Measurements from ENCODE around the gene CNN2.

Gene CNN2

DNA sequence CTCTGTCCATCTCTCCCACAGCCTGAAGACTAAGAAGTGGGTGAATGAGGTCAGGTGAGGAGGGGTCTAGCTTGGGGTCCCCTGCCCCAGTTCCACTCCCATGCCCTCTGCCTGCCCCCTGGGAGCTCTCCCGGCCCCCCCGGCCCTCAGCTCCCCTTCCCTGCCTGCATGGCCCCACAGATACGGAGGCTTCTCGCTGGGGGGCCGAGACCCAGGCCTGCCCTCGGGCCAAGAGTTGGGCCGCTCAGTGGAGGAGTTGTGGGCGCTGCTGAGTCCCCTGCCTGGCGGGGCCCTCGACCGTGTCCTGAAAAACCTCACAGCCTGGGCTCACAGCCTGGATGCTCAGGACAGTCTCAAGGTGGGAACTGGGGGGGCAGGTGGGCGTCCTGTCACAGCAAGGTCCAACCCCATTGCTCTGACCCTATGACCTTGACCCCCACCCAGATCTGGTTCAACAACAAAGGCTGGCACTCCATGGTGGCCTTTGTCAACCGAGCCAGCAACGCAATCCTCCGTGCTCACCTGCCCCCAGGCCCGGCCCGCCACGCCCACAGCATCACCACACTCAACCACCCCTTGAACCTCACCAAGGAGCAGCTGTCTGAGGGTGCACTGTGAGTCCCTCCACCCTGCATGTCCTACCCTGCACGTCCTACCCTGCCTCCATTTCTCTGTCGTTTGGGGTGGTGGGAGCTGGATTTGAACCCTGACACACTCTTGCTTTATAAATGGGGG is 29.6 kb downstream of the CNN2 start:
- no peak overlapping the region for H3K4me3 ChIP-seq (ENCODE audit: control insufficient read depth, low read depth, low read length)
- no peak for DNase-seq (ENCODE audit: low read depth)
- TF ChIP-seq, protein P1, sequence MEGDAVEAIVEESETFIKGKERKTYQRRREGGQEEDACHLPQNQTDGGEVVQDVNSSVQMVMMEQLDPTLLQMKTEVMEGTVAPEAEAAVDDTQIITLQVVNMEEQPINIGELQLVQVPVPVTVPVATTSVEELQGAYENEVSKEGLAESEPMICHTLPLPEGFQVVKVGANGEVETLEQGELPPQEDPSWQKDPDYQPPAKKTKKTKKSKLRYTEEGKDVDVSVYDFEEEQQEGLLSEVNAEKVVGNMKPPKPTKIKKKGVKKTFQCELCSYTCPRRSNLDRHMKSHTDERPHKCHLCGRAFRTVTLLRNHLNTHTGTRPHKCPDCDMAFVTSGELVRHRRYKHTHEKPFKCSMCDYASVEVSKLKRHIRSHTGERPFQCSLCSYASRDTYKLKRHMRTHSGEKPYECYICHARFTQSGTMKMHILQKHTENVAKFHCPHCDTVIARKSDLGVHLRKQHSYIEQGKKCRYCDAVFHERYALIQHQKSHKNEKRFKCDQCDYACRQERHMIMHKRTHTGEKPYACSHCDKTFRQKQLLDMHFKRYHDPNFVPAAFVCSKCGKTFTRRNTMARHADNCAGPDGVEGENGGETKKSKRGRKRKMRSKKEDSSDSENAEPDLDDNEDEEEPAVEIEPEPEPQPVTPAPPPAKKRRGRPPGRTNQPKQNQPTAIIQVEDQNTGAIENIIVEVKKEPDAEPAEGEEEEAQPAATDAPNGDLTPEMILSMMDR (conservative IDR thresholded peaks at IDR 0.05; ENCODE audit: control insufficient read depth, insufficient read depth, low read depth, low read length) = no peak

DNA sequence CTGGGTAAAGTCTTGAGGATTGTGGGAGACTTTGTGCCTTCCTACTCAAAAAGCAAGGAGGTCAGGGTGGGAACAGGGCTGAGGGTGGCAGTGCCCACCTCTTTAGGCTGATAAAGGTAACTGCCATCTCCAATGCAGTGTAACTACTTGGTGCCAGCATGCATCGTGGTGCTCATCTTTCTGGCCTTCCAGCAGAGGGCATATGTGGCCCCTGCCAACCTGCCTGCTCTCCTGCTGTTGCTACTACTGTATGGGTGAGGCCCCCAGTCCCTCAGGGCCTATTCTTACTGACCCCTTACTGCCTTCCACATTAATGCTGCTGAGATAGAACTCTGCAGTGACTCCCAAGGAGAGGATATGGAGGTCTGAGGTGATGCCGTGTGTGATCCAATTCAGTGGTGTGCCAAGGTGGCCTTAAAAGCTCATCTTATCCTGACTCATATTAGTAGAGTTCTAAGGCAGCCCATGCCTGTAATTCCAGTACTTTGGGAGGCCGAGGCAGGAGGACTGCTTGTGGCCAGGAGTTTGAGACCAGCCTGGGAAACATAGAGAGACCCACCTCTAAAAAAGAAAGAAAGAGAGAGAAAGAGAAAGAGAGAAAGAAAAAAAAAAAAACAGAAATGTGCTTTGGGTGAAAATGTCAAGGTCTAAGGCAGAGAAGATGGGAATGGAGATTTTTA is 30.9 kb downstream of the CNN2 start:
- H3K4me3 ChIP-seq (ENCODE audit: control insufficient read depth, low read depth, low read length) = no peak overlapping the region
- DNase-seq (ENCODE audit: low read depth) = peak; percentile 75
- TF ChIP-seq, protein P1 (conservative IDR thresholded peaks at IDR 0.05; ENCODE audit: control insufficient read depth, insufficient read depth, low read depth, low read length) = no peak

DNA sequence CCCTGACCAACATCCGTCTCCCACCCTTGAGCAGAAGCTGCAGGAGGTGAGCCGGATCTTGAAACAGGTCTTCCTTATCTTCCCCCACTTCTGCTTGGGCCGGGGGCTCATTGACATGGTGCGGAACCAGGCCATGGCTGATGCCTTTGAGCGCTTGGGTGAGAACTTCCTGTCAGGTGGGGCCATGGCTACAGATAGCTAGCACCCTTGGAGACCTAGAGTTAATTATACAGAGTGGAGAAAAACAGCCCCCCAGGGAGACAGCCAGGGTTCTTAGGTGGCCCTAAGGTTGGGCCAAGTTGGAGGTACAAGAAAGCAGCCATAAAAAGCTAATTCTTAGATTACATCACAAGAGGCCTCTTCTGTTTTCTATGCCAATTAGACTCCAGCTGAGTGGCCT is 31.7 kb downstream of the CNN2 start:
- H3K4me3 ChIP-seq (ENCODE audit: control insufficient read depth, low read depth, low read length) = no peak overlapping the region
- DNase-seq (ENCODE audit: low read depth) = no peak

DNA sequence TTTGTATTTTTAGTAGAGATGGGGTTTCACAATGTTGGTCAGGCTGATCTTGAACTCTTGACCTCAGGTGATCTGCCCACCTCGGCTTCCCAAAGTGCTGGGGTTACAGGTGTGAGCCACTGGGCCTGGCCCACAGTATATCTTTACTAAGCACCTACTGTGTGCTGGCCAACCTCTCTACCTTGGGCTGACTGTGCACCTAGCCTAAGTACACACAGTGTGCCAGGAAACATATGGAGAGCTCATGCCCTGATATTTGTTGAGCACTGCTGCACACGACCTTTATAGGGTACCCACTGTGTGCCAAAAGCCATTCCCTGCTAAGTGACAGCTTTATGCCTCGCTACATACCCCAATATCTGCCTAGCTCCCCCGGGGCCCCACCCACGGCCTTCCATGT is 34.3 kb downstream of the CNN2 start:
- TF ChIP-seq, protein P1 (conservative IDR thresholded peaks at IDR 0.05; ENCODE audit: control insufficient read depth, insufficient read depth, low read depth, low read length) = no peak
- no peak overlapping the region for H3K4me3 ChIP-seq (ENCODE audit: control insufficient read depth, low read depth, low read length)
- DNase-seq (ENCODE audit: low read depth) = no peak

More for the DNA sequence above, 31.7 kb downstream of the CNN2 start:
- TF ChIP-seq, protein P1 (conservative IDR thresholded peaks at IDR 0.05; ENCODE audit: control insufficient read depth, insufficient read depth, low read depth, low read length) = no peak

DNA sequence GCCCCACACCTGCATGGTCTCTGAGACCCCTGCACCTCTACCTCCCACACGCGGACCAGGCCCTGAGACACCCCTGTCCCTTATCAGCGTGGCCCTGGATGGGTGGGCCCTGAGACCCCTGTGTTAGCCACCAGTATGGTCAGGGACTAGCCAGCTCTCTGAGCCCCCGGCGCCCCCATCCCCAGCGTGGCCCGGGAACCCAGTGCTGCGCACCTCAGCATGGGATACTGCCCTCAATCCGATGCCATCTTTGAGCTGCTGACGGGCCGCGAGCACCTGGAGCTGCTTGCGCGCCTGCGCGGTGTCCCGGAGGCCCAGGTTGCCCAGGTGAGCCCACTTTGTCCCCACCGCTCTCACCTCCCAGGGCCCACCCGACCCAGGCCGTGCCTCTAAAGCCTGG is 35.6 kb downstream of the CNN2 start:
- no peak for DNase-seq (ENCODE audit: low read depth)
- no peak overlapping the region for H3K4me3 ChIP-seq (ENCODE audit: control insufficient read depth, low read depth, low read length)
- TF ChIP-seq, protein P1 (conservative IDR thresholded peaks at IDR 0.05; ENCODE audit: control insufficient read depth, insufficient read depth, low read depth, low read length) = no peak

DNA sequence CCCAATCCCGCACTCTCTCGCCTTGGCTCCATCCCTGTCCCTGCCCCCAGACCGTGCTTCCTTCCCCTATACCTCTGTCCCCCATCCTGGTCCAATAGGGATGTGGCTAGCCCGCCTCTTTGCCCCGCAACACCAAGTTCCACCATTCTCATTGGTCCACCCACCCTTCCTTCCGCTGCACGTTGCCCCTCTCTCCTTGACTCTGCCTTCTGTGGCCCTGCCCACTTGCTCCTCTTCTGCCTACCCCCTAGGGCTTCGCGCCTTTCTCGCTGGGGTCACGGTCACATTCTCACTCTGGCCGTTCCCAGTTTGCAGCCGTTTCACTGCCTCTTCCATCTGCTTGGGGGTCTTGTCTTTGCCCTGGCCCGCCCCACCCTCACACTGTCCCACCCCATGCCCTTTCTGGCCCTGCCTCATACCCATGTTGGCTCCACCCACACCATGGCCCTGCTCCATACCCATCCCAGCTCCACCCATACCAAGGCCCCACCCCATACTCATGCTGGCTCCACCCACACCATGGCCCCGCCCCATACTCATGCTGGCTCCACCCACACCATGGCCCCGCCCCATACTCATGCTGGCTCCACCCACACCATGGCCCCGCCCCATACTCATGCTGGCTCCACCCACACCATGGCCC is 36.1 kb downstream of the CNN2 start:
- DNase-seq (ENCODE audit: low read depth) = no peak
- H3K4me3 ChIP-seq (ENCODE audit: control insufficient read depth, low read depth, low read length) = no peak overlapping the region
- TF ChIP-seq, protein P1 (conservative IDR thresholded peaks at IDR 0.05; ENCODE audit: control insufficient read depth, insufficient read depth, low read depth, low read length) = no peak

All from fibroblast of mammary gland (primary cell).